ENCODE data around the gene TMED4.
"Not testable (repeated sequence)": the region's sequence is repeated elsewhere in the genome, so short reads cannot be mapped to it uniquely, and the experiment has no call there.

TMED4 gene

GRCh38 chr7:44607141-44608068 is 25.4 kb upstream of the TMED4 start:
- no peak for DNase-seq

DNA sequence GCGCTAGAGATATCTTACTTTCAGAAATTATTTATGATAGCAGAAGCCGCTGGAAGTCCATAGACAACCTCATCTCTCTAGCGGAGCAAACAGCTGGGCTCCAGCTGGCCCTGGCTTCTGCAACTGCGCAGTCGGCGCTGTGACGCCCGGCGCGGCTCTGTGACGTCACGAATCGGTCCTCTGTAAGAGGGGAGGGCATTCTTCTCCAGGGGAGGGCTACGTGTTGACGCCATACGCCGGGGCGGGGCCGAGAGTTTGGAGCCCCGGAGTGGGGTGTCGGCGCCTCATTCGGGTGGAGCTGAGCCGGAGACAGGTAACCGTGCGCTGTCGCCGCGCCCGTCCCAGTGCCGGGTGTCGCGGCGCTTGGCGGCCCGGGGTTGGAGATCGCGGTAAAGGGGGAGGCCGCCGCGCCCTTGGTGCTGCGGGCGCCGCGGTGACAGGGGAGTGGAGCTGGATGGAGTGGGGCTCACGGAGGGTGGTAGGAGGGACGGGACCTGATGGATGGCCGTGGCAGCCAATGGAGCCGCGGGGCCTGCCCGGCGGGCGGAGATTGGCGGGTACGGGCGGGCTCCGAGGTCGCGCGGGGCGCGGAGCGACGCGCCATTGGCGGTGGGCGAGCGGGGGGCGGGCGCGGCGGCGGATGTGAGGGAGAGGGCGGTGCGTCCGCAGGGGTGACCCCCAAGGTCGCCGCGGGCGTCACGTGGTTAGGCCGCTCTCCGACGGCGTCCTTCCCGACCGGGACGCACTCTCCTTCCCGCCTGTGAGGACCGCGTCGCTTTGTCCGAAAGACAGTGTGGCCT is 24.5 kb upstream of the TMED4 start, which contains the start of gene OGDH:
TSS of gene OGDH (plus strand) at position 287 of the 800 bp plus-strand sequence. CDS start 17,717 bp downstream, outside the sequence.
- DNase-seq: peak; percentile 96

GRCh38 chr7:44604941-44605340 is 22.9 kb upstream of the TMED4 start:
- DNase-seq: no peak

- DNase-seq: no peak
Measured at GRCh38 chr7:44603193-44603592, 21.2 kb upstream of the TMED4 start.

DNA sequence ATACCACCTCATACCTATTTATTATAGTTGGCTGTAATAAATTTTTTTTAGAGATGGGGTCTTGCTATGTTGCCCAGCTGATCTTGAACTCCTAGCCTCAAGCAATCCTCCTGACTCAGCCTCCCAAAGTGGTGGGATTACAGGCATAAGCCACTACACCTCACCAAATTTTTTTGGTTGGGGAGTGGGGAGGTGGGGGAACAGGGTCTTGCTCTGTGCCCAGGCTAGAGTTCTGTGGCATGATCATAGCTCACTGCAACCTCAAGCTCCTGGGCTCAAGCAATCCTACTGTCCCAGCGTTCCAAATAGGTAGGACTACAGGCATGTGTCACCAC is 20.5 kb upstream of the TMED4 start:
- no peak for DNase-seq

- DNase-seq: no peak
Measured at GRCh38 chr7:44599222-44599621, 17.2 kb upstream of the TMED4 start.

DNA sequence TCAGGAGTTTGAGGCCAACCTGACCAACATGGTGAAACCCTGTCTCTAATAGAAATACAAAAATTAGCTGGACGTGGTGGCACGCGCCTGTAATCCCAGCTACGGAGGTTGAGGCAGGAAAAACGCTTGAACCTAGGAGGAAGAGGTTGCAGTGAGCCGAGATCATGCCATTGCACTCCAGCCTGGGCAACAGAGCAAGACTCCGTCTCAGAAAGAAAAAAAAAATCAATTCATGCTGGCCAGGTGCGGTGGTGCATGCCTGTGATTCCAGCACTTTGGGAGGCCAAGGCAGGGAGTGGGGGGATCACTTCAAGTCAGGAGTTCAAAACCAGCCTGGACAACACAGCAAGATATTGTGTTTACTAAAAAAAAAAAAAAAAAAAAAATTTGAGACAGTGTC is 15.2 kb upstream of the TMED4 start:
- not testable (repeated sequence) for DNase-seq

DNA sequence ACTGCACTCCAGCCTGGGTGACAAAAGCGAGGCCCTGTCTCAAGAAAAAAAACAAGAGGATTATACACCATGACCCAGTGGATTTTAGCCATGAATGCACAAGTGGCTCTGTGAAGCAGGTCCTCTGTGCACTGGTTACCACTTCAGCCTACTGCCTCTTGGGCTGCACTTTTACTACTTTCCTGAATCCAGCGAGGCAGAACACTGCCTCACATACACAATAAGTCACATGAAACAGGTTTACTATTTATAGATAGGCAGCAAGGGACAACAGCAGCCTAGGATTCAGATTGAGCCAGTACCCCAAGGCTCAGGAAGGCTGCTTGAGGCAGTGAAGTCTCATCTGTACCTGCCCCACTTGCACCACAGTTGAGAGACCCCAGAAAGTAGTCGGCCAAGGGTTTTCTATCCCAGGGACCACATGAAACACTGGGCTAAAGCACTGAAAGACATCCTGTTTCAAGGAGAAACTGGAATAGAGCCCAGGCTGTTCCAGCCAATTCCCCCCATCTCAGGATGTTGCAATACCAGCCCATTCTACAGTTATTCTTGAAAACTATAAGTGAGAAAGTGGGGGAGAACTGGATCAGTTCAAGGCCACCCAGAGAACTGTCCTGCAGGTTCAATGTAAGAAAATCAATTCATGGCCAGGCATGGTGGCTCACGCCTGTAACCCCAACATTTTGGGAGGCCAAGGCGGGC is 14.1 kb upstream of the TMED4 start:
- DNase-seq: no peak

- DNase-seq: no peak
Measured at GRCh38 chr7:44590910-44591309, 8.9 kb upstream of the TMED4 start.

DNA sequence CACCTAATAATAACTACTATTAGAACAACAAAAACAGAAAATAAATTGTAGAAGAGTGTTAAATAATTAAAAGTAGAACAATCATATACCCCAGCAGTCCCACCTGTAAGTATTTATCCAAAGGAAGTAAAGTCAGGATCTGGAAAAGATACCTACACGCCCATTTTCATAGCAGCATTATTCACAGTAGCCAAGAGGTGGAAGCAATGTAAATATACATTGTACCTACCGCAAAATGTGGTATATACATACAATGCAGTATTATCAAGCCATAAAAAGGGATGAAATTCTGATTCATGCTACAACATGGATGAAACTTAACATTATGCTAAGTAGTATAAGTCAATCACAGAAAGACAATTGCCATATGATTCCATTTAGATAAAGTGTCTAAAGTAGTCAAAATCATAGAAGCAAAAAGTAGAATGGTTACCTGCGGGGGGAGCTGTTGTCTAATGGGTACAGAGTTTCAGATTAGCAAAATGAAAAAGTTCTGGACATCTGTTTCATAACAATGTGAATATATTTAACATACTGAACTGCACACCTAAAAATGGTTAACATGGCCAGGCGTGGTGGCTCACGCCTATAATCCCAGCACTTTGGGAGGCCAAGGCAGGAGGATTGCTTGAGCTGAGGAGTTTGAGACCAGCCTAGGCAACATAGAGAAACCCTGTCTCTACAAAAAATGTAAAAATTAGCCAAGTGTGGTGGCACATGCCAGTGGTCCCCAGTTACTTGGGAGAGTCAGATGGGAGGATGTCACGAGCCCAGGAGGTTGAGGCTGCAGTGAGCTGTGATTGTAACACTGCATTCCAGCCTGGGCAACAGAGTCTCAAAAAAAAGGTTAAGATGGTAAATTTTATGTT is 6.0 kb upstream of the TMED4 start:
- DNase-seq: peak; percentile 52

GRCh38 chr7:44583146-44583865 is 1.3 kb upstream of the TMED4 start:
- no peak for DNase-seq

DNA sequence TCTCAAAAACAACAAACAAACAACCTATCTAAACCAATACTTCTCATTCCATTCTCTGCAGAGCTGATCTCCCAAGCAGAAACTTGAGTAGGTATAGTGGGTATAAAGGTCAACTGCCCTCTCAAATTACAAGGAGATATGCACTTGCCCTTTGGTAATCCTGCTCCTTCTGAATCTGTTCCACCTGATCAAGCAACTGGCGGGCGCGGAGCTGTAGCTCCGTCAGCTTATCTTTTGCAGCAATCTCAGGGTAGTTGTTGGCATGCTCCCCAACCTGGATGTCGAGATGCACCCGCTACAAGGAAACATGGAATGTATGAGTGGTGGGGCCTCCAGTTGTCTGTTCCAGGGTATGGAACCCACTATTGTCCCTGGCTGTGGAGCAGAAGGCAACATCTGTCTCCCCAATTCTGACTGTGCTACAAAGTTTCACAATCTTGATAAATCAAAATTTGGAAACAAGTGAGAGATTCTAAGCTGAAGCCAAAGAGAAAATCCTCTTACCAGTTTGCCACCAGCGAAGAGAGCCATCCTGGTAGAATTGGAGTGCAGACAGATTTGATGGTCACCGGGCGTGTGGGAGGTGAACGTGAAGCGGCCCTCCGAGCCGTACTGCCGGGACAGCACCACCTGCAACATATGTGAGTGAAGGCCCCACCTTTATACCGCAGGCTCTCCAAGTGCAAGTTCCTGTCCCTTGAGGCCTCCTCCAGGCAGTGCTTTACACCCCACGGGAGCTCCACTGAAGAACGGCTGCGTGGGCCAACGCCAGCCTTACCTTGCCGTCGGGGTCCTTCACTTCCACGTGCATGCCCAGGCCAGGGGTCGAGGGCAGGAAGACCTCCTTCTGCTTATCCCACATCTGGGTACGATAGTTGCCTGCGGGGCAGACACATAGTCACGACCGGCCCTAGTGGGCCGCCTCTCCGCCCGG is 819 bp downstream of the TMED4 start:
- DNase-seq: peak; percentile 24

DNA sequence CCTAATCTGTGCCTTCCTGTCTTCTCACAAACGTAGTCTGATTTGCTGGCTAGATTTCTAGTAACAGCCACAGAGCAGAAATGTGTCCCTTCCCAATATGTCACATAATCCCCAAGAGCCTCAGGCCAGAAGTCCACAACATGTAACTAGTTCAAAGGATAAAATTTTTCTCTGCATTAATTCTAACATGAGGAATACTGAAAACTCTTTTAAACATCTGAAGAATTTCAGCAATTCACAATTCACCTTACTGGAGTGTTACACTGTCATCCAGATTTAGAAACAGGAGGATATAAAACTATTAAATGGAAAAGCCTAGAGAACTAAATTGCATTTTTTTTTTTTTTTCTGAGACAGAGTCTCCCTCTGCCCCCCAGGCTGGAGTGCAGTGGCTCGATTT is 5.8 kb downstream of the TMED4 start:
- no peak for DNase-seq

GRCh38 chr7:44575054-44575453 is 7.0 kb downstream of the TMED4 start:
- no peak for DNase-seq

GRCh38 chr7:44574287-44574872 is 7.7 kb downstream of the TMED4 start:
- DNase-seq: no peak

GRCh38 chr7:44573464-44574286 is 8.4 kb downstream of the TMED4 start, which contains the start of gene DDX56:
Gene DDX56 (minus strand): TSS chr7:44573908. CDS start chr7:44573895, 13 bp downstream.
- peak; percentile 95 for DNase-seq

DNA sequence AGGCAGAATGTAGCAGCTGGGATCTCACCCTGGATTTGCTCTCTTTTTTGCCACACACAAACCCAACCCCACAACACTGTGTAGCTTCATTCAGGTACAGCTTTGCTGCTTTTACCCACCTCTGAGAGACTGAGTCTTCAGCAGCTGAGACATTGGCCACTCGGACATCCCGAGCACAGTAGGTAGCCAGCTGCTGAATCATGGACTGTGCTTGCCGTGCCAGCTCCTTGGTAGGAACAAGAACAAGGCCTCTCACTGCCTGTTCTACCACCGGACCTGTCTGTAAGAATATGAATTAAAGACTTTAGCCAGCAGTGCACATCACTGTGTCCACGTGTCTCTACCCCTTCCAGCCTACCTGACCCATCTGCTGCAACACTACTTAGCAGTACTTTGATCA is 9.3 kb downstream of the TMED4 start:
- no peak for DNase-seq

DNA sequence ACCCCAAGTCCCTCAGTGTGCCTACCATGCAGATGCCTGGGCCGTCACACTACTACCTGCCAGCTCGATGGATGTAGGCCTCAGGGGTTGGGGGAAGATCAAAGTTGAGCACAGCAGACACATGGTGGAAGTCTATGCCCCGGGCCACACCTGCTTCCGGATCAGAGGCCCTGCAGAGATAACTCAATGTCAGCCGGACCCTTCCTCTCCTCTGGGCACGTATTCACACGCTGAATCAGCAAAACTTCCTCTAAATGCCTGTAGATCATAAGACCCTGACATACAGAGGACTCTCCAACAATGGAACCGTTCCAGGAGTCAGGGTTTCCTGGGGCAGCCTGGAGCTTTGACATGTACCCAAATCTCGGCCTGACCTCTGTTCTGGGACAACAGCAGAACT is 12.1 kb downstream of the TMED4 start:
- no peak for DNase-seq

Data from NCI-H510A treated with DMSO at 0.1 percent for 48 hours (cell line).